GM18951 (cell line): ENCODE results near the gene ASPA.

Experiments used
- POLR2A ChIP-seq: IDR thresholded peaks from 4 replicates; pipeline ENCODE4 v1.6.1; 2011; ENCODE audit warnings: mild to moderate bottlenecking; ENCODE audit not compliant: insufficient read length, insufficient read depth; ENCODE audit errors: extremely low read depth
- in situ Hi-C: fragments of 300-500 bp; cut with MboI; formaldehyde crosslinking; loops from one replicate; pipeline ENCODE4 v1.12.0; 2022; ENCODE audit warnings: low sequenced_read_pairs, mixed read lengths, inconsistent platforms; ENCODE audit not compliant: unreplicated experiment

Gene ASPA

DNA sequence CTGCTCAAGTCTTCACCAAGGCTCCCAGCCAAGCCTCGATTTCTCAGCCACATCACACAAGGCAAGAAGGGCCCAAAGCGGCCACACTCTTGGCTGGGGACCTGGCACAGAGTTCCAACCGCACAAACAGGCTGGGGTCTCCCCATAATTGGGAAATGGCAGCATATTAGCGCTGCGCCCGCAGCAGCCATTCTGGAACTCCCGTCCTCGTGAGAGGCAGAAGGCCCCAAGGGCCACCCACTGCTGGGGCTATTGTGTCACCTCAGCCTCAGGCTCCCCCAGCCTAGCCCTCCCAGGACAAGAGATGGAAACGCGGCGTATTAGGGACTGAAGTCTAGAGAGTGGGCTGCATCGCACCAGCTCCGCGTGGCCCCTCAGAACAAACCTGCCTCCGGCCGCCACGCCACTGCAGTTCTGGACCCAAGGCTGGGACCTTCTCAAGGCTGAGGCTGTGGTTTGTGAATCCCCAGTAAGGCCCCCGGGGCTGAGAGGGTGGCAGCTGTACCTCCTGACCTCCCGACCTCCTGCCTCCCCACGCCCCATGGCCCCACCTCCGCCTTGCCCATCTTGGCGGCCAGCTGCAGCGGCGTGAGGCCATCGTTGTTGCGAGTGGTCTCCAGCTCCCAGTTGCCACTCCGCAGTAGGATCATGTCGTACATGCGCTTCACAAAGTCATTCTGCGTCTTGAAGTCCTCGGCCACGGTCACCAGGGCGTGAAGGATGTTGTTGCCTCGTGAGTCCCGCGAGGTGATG is 56.5 kb downstream of the ASPA start:
- TF ChIP-seq POLR2A = no peak

GRCh38 chr17:3532859-3533142 is 57.0 kb downstream of the ASPA start:
- TF ChIP-seq POLR2A = no peak
- in situ Hi-C loops = no loop called here

More for the DNA sequence above, 56.5 kb downstream of the ASPA start:
- in situ Hi-C loops = no loop called here

- no peak for TF ChIP-seq POLR2A
- in situ Hi-C loops = no loop called here
Observed at GRCh38 chr17:3533752-3534151, 58.0 kb downstream of the ASPA start.

GRCh38 chr17:3534881-3535252 is 59.1 kb downstream of the ASPA start:
- in situ Hi-C loops = no loop called here
- no peak for TF ChIP-seq POLR2A

- in situ Hi-C loops = no loop called here
Observed at GRCh38 chr17:3535253-3535995, 59.6 kb downstream of the ASPA start.

DNA sequence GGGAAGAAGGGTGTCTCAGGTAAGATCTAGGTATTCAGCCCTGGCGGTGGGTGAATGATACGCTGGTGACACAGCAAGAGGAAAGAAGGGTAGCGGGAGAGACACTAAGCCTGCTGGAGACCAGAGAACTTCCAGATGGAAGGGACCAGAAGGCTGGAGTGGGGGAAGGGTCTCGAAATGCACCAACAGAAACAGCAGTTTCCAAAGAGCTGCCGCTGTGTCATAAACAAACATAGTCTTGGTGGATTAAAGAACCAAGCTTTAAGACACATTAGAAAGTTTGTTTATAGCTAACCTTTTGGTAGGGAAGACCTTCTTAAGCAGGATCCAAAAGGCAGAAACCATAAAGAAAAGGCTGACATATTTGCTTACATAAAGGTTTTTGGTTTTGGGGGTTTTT is 60.9 kb downstream of the ASPA start:
- in situ Hi-C loops = no loop called here
- TF ChIP-seq POLR2A = no peak

More at GRCh38 chr17:3535253-3535995, 59.6 kb downstream of the ASPA start:
- TF ChIP-seq POLR2A = no peak

DNA sequence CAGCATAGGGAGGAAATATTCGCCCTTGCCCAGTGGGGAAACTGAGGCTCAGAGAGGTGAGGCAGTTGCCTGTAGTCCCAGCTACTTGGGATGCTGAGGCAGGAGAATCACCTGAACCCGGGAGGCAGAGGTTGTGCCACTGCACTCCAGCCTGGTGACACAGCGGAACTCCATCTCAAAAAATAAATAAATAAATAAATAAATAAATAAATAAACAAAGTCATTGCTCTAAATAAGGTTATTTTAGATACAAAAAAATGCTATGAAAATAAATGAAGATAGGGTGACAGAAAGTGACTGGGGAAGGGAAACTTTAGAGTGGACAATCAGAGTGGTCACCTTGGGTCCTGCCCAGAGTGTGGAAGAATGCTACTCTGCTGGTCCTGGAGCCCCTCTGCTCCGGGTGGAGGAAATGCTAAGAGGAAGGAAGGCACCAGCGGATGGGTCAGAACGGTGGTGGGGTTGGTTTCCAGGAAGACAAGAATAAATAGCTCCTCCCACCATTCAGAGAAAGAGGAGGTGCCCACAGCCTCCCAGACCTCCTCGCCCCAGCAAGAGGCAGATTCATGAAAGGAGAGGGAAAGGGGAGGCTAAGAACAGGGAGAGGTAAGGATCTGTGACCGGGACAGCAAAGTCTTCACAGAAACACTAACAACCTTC is 64.2 kb downstream of the ASPA start:
- no peak for TF ChIP-seq POLR2A
- in situ Hi-C loops = no loop called here

DNA sequence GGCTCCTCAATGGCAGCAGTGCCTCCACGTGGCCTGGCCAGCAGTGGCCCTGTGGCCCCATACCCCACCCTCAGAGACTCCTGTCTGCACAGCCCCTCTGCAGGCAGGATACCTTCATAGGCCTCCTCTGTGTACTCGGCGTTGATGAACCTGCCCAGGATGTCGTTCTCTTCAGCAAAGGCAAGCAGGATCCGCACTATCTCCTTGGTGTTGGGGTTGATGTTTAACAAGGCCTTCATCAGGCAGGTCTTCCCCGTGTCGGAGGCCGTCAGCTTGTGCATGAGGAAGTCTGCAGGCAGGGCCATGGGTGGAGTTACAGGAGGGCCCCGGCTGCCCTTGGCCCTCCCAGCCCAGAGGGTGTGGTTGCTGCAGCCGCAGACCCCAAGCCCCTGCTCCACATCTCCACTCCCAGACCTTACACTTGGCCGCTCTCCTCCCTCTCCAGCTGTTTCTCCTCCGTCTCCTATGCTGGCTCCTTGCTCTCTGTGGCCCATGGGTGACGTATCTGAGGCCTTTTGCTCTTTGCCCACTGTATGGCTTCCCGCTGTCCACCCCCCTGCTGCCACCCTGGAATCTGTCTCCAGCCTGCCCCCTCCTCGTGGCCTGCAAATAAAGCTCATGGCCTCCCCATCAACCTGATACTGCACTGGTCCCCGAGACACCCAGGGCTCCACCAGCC is 66.8 kb downstream of the ASPA start:
- in situ Hi-C loops = no loop called here
- no peak for TF ChIP-seq POLR2A

DNA sequence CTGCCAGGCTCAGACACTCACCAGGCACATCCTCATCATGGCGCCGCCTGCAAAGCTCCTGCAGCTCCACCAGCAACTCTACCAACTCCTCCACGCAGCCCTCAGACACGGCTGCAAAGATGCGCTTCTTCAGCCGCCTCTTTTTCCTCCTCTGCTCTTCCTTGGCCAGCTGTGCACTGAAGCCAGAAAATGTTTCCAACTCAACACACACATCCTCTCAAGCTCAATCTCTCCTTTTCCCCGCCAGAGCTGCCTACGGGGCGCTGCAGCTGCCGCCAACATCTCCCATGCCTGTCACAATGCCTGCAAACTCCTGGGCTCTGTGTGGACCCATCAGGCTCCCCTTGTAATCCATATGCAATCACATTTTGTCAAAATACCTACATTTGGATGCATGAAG is 67.7 kb downstream of the ASPA start:
- in situ Hi-C loops = no loop called here
- no peak for TF ChIP-seq POLR2A

GRCh38 chr17:3544365-3544764 is 68.6 kb downstream of the ASPA start:
- in situ Hi-C loops = no loop called here
- no peak for TF ChIP-seq POLR2A

- in situ Hi-C loops = no loop called here
- no peak for TF ChIP-seq POLR2A
Observed at GRCh38 chr17:3545151-3545550, 69.4 kb downstream of the ASPA start.

DNA sequence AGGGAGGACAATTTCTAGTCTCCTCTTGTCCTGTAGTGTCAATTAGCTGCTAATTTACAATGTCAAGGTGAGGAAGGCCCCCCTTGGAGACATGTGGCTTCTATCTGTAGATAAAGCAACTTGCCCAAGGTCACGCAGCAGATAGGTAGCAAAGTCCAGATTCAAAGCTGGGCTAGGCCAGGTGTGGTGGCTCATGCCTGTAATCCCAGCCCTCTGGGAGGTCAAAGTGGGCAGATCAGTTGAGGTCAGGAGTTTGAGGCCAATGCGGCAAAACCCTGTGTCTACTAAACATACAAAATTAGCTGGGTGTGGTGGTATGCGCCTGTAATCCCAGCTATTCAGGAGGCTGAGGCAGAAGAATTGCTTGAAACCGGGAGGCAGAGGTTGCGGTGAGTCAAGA is 70.7 kb downstream of the ASPA start:
- no peak for TF ChIP-seq POLR2A
- in situ Hi-C loops = no loop called here

GRCh38 chr17:3546997-3547396 is 71.2 kb downstream of the ASPA start:
- in situ Hi-C loops = no loop called here
- no peak for TF ChIP-seq POLR2A
